Cardiac fibroblast (primary cell): ENCODE measurements around the gene ADAM12.
A peak's percentile ranks its signal among the peaks of the same experiment; 100 is the strongest.

Experiments used
- DNase-seq, 2 donors: peaks; one replicate each; pipeline versions ENCODE4 v3.0.0 to v3.0.0-alpha.2; 2010; ENCODE audit warnings: low read depth in 2 of 2
- H3K4me3 ChIP-seq, 2 donors: replicated peaks in 1 of 2; 1 replicate in 1 of 2; 2 replicates in 1 of 2; pipeline ENCODE4 v1.5.1; 2011; ENCODE audit warnings: low read depth in 2 of 2, low read length in 2 of 2, mild to moderate bottlenecking in 2 of 2, moderate library complexity in 1 of 2
- TF ChIP-seq, protein P1 (sequence below): IDR thresholded peaks from one replicate; pipeline ENCODE4 v1.5.1; 2011; ENCODE audit warnings: low read depth, mild to moderate bottlenecking, low read length, inconsistent platforms

Gene ADAM12

DNA sequence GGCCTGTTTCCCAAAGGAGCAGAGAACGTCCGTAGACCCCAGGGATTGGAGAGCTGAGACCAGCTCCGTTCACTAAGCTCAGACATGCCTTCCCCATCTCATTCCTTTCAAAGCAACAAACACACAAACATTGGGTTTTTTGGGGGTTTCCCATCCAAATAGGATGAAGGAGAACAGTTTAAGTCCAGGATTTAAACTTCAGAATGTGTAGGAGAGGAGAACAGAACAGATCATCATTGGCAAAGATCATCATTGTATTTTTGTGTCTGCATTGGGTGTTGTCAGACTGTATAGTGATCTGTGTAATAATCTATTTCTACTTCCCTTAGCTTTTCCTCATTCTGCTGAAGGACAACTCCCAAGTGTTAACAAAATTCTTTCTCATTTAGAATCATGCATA, 314.0 kb downstream of the ADAM12 start:
- TF ChIP-seq, protein P1, sequence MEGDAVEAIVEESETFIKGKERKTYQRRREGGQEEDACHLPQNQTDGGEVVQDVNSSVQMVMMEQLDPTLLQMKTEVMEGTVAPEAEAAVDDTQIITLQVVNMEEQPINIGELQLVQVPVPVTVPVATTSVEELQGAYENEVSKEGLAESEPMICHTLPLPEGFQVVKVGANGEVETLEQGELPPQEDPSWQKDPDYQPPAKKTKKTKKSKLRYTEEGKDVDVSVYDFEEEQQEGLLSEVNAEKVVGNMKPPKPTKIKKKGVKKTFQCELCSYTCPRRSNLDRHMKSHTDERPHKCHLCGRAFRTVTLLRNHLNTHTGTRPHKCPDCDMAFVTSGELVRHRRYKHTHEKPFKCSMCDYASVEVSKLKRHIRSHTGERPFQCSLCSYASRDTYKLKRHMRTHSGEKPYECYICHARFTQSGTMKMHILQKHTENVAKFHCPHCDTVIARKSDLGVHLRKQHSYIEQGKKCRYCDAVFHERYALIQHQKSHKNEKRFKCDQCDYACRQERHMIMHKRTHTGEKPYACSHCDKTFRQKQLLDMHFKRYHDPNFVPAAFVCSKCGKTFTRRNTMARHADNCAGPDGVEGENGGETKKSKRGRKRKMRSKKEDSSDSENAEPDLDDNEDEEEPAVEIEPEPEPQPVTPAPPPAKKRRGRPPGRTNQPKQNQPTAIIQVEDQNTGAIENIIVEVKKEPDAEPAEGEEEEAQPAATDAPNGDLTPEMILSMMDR = no peak
- no peak overlapping the region for H3K4me3 ChIP-seq
- no peak for DNase-seq

DNA sequence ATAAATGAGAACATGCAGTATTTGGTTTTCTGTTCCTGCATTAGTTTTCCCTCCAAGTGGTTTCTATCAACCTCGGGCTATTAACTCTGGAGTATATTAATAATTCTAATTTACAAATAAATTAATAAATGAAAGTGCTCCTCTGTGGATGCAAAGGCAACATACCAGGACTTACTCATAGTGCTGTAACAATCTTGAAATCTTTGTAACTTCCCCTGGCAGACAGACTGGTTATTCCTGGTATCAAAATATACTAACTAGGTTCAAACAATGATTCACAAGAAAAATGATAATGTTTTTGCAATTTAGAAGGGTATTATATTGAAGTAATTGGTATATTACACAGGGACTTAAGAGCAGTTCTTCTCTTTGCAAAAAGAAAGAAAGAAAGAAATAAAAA, 314.7 kb downstream of the ADAM12 start:
- peak; percentile 20 to 60 for DNase-seq
- H3K4me3 ChIP-seq = no peak overlapping the region
- TF ChIP-seq, protein P1 = no peak

DNA sequence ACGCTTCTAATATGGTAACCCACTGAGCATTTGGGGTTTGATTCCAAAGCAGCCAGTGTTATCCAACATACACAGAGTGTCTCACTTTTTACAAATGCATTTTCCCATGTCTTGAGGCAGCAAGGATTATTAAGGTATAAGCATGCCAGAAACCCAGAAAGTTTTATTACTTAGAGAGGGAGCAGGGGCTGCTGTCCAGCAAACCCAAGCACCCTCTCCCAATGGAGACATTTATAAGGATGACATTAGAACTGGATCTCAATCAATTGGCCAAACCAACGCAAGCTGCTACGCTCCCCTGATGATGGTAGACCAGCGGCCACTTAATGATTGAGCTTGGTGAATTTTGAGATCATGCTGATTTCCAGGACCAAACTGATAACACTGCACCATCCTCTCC, 315.7 kb downstream of the ADAM12 start:
- DNase-seq = no peak
- H3K4me3 ChIP-seq = no peak overlapping the region
- TF ChIP-seq, protein P1 = no peak

DNA sequence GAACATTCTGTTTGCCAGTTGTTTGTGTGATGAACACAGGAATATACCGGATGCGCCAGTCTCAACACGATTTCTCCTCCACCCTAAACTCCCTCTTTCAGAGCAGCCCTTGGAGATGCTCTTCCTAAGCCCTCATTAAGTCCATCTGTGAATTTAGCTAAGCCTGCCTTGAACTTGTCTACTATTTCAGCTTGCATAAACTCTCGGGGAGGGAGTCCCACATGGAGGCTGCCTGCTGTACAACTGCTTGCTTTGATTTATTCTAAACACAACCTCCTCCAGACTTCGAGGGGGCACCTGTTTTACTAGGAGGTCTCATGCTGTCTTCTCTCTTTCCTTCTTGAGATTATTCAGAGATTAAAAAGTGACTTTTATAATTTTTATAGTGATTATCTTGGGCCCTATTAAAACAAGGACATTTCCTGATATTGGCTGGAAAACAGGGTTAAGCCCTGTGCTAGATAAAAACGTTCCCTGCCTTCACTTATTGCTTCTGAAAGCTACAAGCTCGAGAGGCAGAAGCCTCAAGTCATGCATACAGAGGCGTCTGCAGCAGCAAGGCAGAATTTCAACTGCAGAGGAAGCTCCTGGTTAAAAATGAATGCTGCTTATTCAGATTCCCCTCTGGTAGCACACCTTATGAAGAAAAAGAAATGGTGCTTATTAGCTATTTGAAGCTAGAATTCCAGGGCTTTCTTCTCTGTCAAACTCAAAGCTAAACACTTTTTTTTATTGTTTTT, 317.6 kb downstream of the ADAM12 start:
- TF ChIP-seq, protein P1 = no peak

DNA sequence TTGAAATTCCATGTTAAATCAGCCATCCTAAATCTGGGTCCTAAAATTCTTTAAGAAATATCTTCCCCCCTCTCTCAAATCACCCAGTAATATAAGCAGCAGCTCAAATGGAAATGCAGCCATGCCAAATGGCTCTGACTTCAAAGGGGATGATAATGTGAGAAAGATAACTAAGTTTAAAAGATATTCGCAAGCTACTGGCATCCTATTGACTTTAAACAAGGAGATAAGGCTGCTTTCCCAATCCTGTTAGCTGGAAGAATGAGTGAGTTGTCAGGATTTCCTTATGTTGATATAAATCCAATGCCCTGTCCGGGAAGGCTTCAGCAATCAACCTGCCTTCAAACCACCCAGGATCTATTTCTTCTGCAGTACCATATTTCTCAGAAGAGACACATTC, 320.0 kb downstream of the ADAM12 start:
- no peak overlapping the region for H3K4me3 ChIP-seq
- DNase-seq = no peak
- TF ChIP-seq, protein P1 = no peak

More for the DNA sequence above, 317.6 kb downstream of the ADAM12 start:
- no peak for DNase-seq
- no peak overlapping the region for H3K4me3 ChIP-seq

DNA sequence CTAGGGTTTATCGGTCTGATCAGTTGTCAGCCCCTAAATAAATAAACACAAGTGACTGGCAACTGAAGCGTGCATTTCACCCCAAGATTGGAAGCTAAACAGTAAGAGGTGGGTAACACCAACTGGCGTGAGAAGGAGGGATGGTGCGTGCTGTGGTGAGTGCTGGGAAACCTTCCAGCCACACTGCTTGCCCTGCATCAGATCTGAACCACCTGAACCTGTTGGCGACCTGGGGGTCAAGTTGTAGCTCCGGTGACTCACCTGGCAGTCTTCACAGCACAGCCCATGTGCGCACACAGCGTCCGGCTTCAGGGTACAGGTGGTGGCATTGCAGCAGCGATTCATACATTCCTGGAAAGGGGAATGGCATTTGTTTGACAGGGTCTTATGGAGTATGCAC, 321.8 kb downstream of the ADAM12 start:
- DNase-seq = no peak
- TF ChIP-seq, protein P1 = no peak
- no peak overlapping the region for H3K4me3 ChIP-seq
